Motor neuron (in vitro differentiated cells): Measurements from ENCODE around the gene SDK1. TPM values are rescaled to one million over a fixed set of nuclear protein-coding genes. Genes with fewer than 3 reads are reported as not detected.
A peak's percentile ranks its signal among the peaks of the same experiment; 100 is the strongest.

Experiments used
- ATAC-seq, 8 experiments: fragments of 200-7000 bp; cut with Tn5 transposase; replicated peaks in 6 of 8; 2 replicates each; pipeline ENCODE4 v1.8.0; 2021; ENCODE audit warnings: mild to moderate bottlenecking in 8 of 8, moderate library complexity in 8 of 8
- H3K27ac ChIP-seq, 2 donors: fragments of 250-450 bp; sonication (Bioruptor Pico); 2 replicates each; pipeline ENCODE4 v1.9.0; 2021; ENCODE audit warnings: antibody characterized with exemption in 2 of 2, mild to moderate bottlenecking in 2 of 2, moderate library complexity in 1 of 2
- H3K4me1 ChIP-seq, 2 donors: fragments of 250-450 bp; sonication (Bioruptor Pico); replicated peaks in 1 of 2; 2 replicates each; pipeline ENCODE4 v1.6.1; 2021; ENCODE audit warnings: antibody characterized with exemption in 2 of 2, mild to moderate bottlenecking in 2 of 2, moderate library complexity in 1 of 2
- H3K4me3 ChIP-seq, 5 donors: fragments of 250-450 bp; sonication (Bioruptor Pico); 2 replicates each; pipeline ENCODE4 v1.9.0; 2021; ENCODE audit warnings: antibody characterized with exemption in 5 of 5, mild to moderate bottlenecking in 5 of 5, moderate library complexity in 4 of 5
- WGBS, 10 experiments: fragments of 450-650 bp; shearing (Covaris generic); methylation state at CpG; one replicate each; pipeline ENCODE4 v1.0.0; 2022; 5-methylcytosine and 5-hydroxymethylcytosine counted together
- in situ Hi-C, 9 experiments: fragments of 400-800 bp; cut with MboI; loops; one replicate each; pipeline ENCODE4 v1.15.0; 2021; ENCODE audit warnings: low sequenced_read_pairs in 9 of 9, low pct_unique_long_range_greater_than_20kb in 2 of 9; ENCODE audit not compliant: unreplicated experiment in 9 of 9
- total RNA-seq, 8 experiments: library from RNA; unstranded; fragments of 300-600 nt; gene quantifications; 2 replicates each; pipeline versions ENCODE4 v1.2.3 to v1.2.4, GENCODE V29; 2022

Gene SDK1
- total RNA-seq, 8 experiments from 2014 or later = 0.66 to 30.6 (median 8.0) TPM

- in situ Hi-C loops = no loop called here
- no peak overlapping the region for H3K4me3 ChIP-seq
- ATAC-seq = no peak
- WGBS, 10 experiments = 0 to 100% (median 97%) methylated on average over 1 to 3 of the region's 3 CpGs; no CpG with 5 or more reads in 3 of the 10 experiments
- peaks cover 6% of the 10 kb centered on the region in 2 donors for H3K4me1 ChIP-seq
- no peak overlapping the region for H3K27ac ChIP-seq
Observed at GRCh38 chr7:3321745-3322144, 20.7 kb downstream of the SDK1 start.

- no peak for ATAC-seq
- Histone ChIP-seq H3K4me3 (no peak overlapping the region), H3K4me1 (peaks cover 10 to 18% of the 10 kb centered on the region in 2 donors), H3K27ac (no peak overlapping the region)
- WGBS, 10 experiments = 8 to 100% (median 73%) methylated on average over 1 of the region's 1 CpG; no CpG with 5 or more reads in 2 of the 10 experiments
- in situ Hi-C loops = no loop called here
Observed at GRCh38 chr7:3326246-3326645, 25.2 kb downstream of the SDK1 start.

- peak in 5 of 8 experiments; percentile 38 to 74 (median 55) for ATAC-seq
- H3K4me1 ChIP-seq = peaks cover 10 to 18% of the 10 kb centered on the region in 2 donors
- WGBS, 10 experiments = 7 to 63% (median 45%) methylated on average over 1 to 2 of the region's 2 CpGs; no CpG with 5 or more reads in 1 of the 10 experiments
- no peak overlapping the region for H3K4me3 ChIP-seq
- H3K27ac ChIP-seq = no peak overlapping the region
- in situ Hi-C loops = no loop called here
Observed at GRCh38 chr7:3327099-3327498, 26.0 kb downstream of the SDK1 start.

GRCh38 chr7:3327655-3328054 is 26.6 kb downstream of the SDK1 start:
- no peak overlapping the region for H3K4me3 ChIP-seq
- 33 to 93% (median 83%) methylated on average over 1 to 5 of the region's 5 CpGs; no CpG with 5 or more reads in 1 of the 10 experiments for WGBS, 10 experiments
- peaks cover 10 to 18% of the 10 kb centered on the region in 2 donors for H3K4me1 ChIP-seq
- no peak overlapping the region for H3K27ac ChIP-seq
- in situ Hi-C loops = no loop called here
- ATAC-seq = peak in 1 of 8 experiments; percentile 89

GRCh38 chr7:3332308-3332707 is 31.3 kb downstream of the SDK1 start:
- Histone ChIP-seq H3K27ac (no peak overlapping the region), H3K4me1 (peaks cover 7 to 11% of the 10 kb centered on the region in 2 donors), H3K4me3 (no peak overlapping the region)
- WGBS, 10 experiments = 0 to 90% (median 51%) methylated on average over 1 to 2 of the region's 2 CpGs; no CpG with 5 or more reads in 2 of the 10 experiments
- in situ Hi-C loops = no loop called here
- no peak for ATAC-seq

GRCh38 chr7:3333861-3334260 is 32.8 kb downstream of the SDK1 start:
- in situ Hi-C loops = no loop called here
- Histone ChIP-seq H3K27ac (no peak overlapping the region), H3K4me1 (no peaks in the 10 kb centered on the region), H3K4me3 (no peak overlapping the region)
- 43 to 100% (median 83%) methylated on average over 1 to 2 of the region's 2 CpGs; no CpG with 5 or more reads in 3 of the 10 experiments for WGBS, 10 experiments
- ATAC-seq = no peak

- no peak overlapping the region for H3K27ac ChIP-seq
- H3K4me3 ChIP-seq = no peak overlapping the region
- WGBS, 10 experiments = 0 to 100% (median 67%) methylated on average over 1 to 3 of the region's 6 CpGs; no CpG with 5 or more reads in 6 of the 10 experiments
- no peaks in the 10 kb centered on the region for H3K4me1 ChIP-seq
- no peak for ATAC-seq
- in situ Hi-C loops = no loop called here
Observed at GRCh38 chr7:3336042-3336665, 35.1 kb downstream of the SDK1 start.

GRCh38 chr7:3338161-3338560 is 37.1 kb downstream of the SDK1 start:
- WGBS, 10 experiments = 0 to 89% (median 82%) methylated on average over 1 to 3 of the region's 3 CpGs; no CpG with 5 or more reads in 1 of the 10 experiments
- H3K4me3 ChIP-seq = no peak overlapping the region
- in situ Hi-C loops = no loop called here
- H3K4me1 ChIP-seq = no peaks in the 10 kb centered on the region
- no peak for ATAC-seq
- no peak overlapping the region for H3K27ac ChIP-seq

GRCh38 chr7:3345699-3346481 is 44.8 kb downstream of the SDK1 start:
- in situ Hi-C loops = no loop called here
- ATAC-seq = peak in 1 of 8 experiments; percentile 56
- Histone ChIP-seq H3K4me1 (peaks cover 2 to 5% of the 10 kb centered on the region in 2 donors), H3K27ac (no peak overlapping the region), H3K4me3 (no peak overlapping the region)
- 44 to 100% (median 86%) methylated on average over 1 to 11 of the region's 12 CpGs for WGBS, 10 experiments

- Histone ChIP-seq H3K4me3 (no peak overlapping the region), H3K4me1 (peaks cover 2 to 5% of the 10 kb centered on the region in 2 donors), H3K27ac (no peak overlapping the region)
- no peak for ATAC-seq
- in situ Hi-C loops = no loop called here
- 86 to 100% methylated on average over 1 of the region's 2 CpGs; no CpG with 5 or more reads in 8 of the 10 experiments for WGBS, 10 experiments
Observed at GRCh38 chr7:3349126-3349525, 48.1 kb downstream of the SDK1 start.

- H3K4me1 ChIP-seq = no peaks in the 10 kb centered on the region
- no peak overlapping the region for H3K4me3 ChIP-seq
- in situ Hi-C loops = no loop called here
- WGBS, 10 experiments = 0 to 100% (median 89%) methylated on average over 1 to 6 of the region's 6 CpGs; no CpG with 5 or more reads in 1 of the 10 experiments
- no peak for ATAC-seq
- no peak overlapping the region for H3K27ac ChIP-seq
Observed at GRCh38 chr7:3356173-3356572, 55.1 kb downstream of the SDK1 start.

- Histone ChIP-seq H3K4me3 (no peak overlapping the region), H3K4me1 (no peaks in the 10 kb centered on the region), H3K27ac (no peak overlapping the region)
- ATAC-seq = peak in 1 of 8 experiments; percentile 86
- in situ Hi-C loops = no loop called here
- WGBS, 10 experiments = 33 to 93% (median 88%) methylated on average over 2 to 4 of the region's 5 CpGs; no CpG with 5 or more reads in 3 of the 10 experiments
Observed at GRCh38 chr7:3358991-3359390, 57.9 kb downstream of the SDK1 start.

- ATAC-seq = no peak
- in situ Hi-C loops = no loop called here
- Histone ChIP-seq H3K4me1 (peaks cover 9 to 13% of the 10 kb centered on the region in 2 donors), H3K4me3 (no peak overlapping the region), H3K27ac (no peak overlapping the region)
- WGBS, 10 experiments = 0 to 100% (median 55%) methylated on average over 1 of the region's 1 CpG; no CpG with 5 or more reads in 2 of the 10 experiments
Observed at GRCh38 chr7:3367261-3367660, 66.2 kb downstream of the SDK1 start.
